Uterus (tissue), 4 donors: Measurements from ENCODE around the gene IER3IP1. TPM values are rescaled to one million over a fixed set of nuclear protein-coding genes. Genes with fewer than 3 reads are reported as not detected.

ENCODE experiments used
- DNase-seq, 2 donors: peaks; one replicate each; pipeline ENCODE4 v3.0.0-alpha.2; 2019 to 2020
- H3K27ac ChIP-seq, 2 donors: fragments of 200-600 bp; sonication (generic); 1 replicate in 1 of 2; 2 replicates in 1 of 2; pipeline ENCODE4 v1.5.1; 2016 to 2018
- H3K27me3 ChIP-seq, 2 donors: fragments of 200-600 bp; sonication (generic); one replicate each; pipeline ENCODE4 v1.5.1; 2018 to 2019; ENCODE audit warnings: control low read depth in 1 of 2
- H3K36me3 ChIP-seq, 2 donors: fragments of 200-600 bp; sonication (generic); one replicate each; pipeline ENCODE4 v1.5.1; 2019; ENCODE audit warnings: control low read depth in 1 of 2
- H3K4me1 ChIP-seq, 2 donors: fragments of 200-600 bp; sonication (generic); one replicate each; pipeline ENCODE4 v1.5.1; 2018 to 2019; ENCODE audit warnings: control low read depth in 1 of 2
- H3K4me3 ChIP-seq, 2 donors: fragments of 200-600 bp; sonication (generic); 1 replicate in 1 of 2; 2 replicates in 1 of 2; pipeline ENCODE4 v1.5.1; 2018 to 2019; ENCODE audit warnings: mild to moderate bottlenecking in 1 of 2
- H3K9me3 ChIP-seq, 2 donors: fragments of 200-600 bp; sonication (generic); one replicate each; pipeline ENCODE4 v1.5.1; 2019; ENCODE audit warnings: control low read depth in 1 of 2
- CTCF ChIP-seq, 4 experiments: fragments of 200-600 bp in 2 of 4; fragments of 450-650 bp in 2 of 4; sonication (generic) in 2 of 4; IDR thresholded peaks; one replicate each; pipeline ENCODE4 v1.5.1; 2016 to 2019; ENCODE audit warnings: antibody characterized with exemption in 4 of 4, mild to moderate bottlenecking in 2 of 4, moderate library complexity in 1 of 4
- POLR2A ChIP-seq, 2 donors: fragments of 450-650 bp; IDR thresholded peaks; one replicate each; pipeline ENCODE4 v1.6.1; 2016; ENCODE audit warnings: antibody characterized with exemption in 2 of 2, mild to moderate bottlenecking in 1 of 2, moderate library complexity in 1 of 2
- intact Hi-C: fragments of 100-400 bp; cut with DNase I; formaldehyde crosslinking; loops from one replicate; pipeline ENCODE4 v1.15.1; 2023; ENCODE audit warnings: low total_unique reads
- total RNA-seq, 4 donors: library from RNA; depleted of rRNA in 3 of 4; stranded (reverse); fragments of >200 nt in 3 of 4; gene quantifications; one replicate each; pipeline versions ENCODE4 v1.1.0 to v1.2.4, GENCODE V29; 2014 to 2023
- donor health status: DM: yes; HTN: yes; CAD: no.

Gene IER3IP1
- total RNA-seq, 4 donors from 2014 or later = 10.6 to 27.9 (median 12.8) TPM

- no peaks in the 10 kb centered on the region for H3K36me3 ChIP-seq
- intact Hi-C loops = no loop called here
Measured at GRCh38 chr18:47121146-47121545, 55.0 kb downstream of the IER3IP1 start.

GRCh38 chr18:47120428-47120827 lies 55.7 kb downstream of the IER3IP1 start:
- Histone ChIP-seq H3K36me3 (no peaks in the 10 kb centered on the region), H3K4me3 (no peak overlapping the region), H3K9me3 (no peaks in the 10 kb centered on the region), H3K4me1 (no peaks in the 10 kb centered on the region), H3K27me3 (no peaks in the 10 kb centered on the region), H3K27ac (no peak overlapping the region)
- intact Hi-C loops = no loop called here
- no peak for TF ChIP-seq CTCF (IDR thresholded peaks at IDR 0.05)
- TF ChIP-seq POLR2A (IDR thresholded peaks at IDR 0.05) = no peak
- DNase-seq = no peak

More at GRCh38 chr18:47121146-47121545, 55.0 kb downstream of the IER3IP1 start:
- no peak for DNase-seq
- Histone ChIP-seq H3K4me3 (no peak overlapping the region), H3K27ac (no peak overlapping the region), H3K9me3 (no peaks in the 10 kb centered on the region), H3K4me1 (no peaks in the 10 kb centered on the region), H3K27me3 (no peaks in the 10 kb centered on the region)
- TF ChIP-seq POLR2A (IDR thresholded peaks at IDR 0.05) (no peak), CTCF (IDR thresholded peaks at IDR 0.05) (no peak)

- Histone ChIP-seq H3K27me3 (no peaks in the 10 kb centered on the region), H3K27ac (no peak overlapping the region), H3K4me1 (no peaks in the 10 kb centered on the region), H3K9me3 (no peaks in the 10 kb centered on the region), H3K36me3 (no peaks in the 10 kb centered on the region), H3K4me3 (no peak overlapping the region)
- intact Hi-C loops = no loop called here
- DNase-seq = no peak
- TF ChIP-seq POLR2A (IDR thresholded peaks at IDR 0.05) (no peak), CTCF (IDR thresholded peaks at IDR 0.05) (no peak)
Measured at GRCh38 chr18:47118981-47119380, 57.2 kb downstream of the IER3IP1 start.

- H3K36me3 ChIP-seq = no peaks in the 10 kb centered on the region
- intact Hi-C loops = no loop called here
- H3K27me3 ChIP-seq = no peaks in the 10 kb centered on the region
- H3K9me3 ChIP-seq = no peaks in the 10 kb centered on the region
- no peak overlapping the region for H3K27ac ChIP-seq
- no peak for DNase-seq
- H3K4me1 ChIP-seq = no peaks in the 10 kb centered on the region
- no peak for TF ChIP-seq CTCF (IDR thresholded peaks at IDR 0.05)
- TF ChIP-seq POLR2A (IDR thresholded peaks at IDR 0.05) = no peak
- H3K4me3 ChIP-seq = no peak overlapping the region
Measured at GRCh38 chr18:47115205-47115604, 61.0 kb downstream of the IER3IP1 start.

GRCh38 chr18:47113796-47114540 lies 62.2 kb downstream of the IER3IP1 start:
- no peak for DNase-seq
- Histone ChIP-seq H3K27me3 (no peaks in the 10 kb centered on the region), H3K9me3 (no peaks in the 10 kb centered on the region), H3K4me1 (no peaks in the 10 kb centered on the region), H3K36me3 (no peaks in the 10 kb centered on the region), H3K4me3 (no peak overlapping the region), H3K27ac (no peak overlapping the region)
- TF ChIP-seq CTCF (IDR thresholded peaks at IDR 0.05) (no peak), POLR2A (IDR thresholded peaks at IDR 0.05) (no peak)
- intact Hi-C loops = no loop called here
